T-helper 2 cell treated with Interferon-gamma antibody and Interleukin-4, amounts not matched to agents 5 μg/mL and 100 μg/mL, for 36 hours (primary cell): ENCODE measurements around the gene INPP5K.
"Not testable (repeated sequence)": the region's sequence is repeated elsewhere in the genome, so short reads cannot be mapped to it uniquely, and the experiment has no call there.

Experiments used
- DNase-seq: peaks from one replicate; pipeline ENCODE4 v3.0.0; 2021; ENCODE audit warnings: low spot score
- H3K27ac Mint-ChIP-seq: one replicate; pipeline ENCODE4 v1.8.0; 2021; ENCODE audit warnings: mild to moderate bottlenecking, mixed read lengths
- H3K27me3 Mint-ChIP-seq: one replicate; pipeline ENCODE4 v1.8.0; 2021; ENCODE audit warnings: low read depth, mixed read lengths
- H3K36me3 Mint-ChIP-seq: one replicate; pipeline ENCODE4 v1.8.0; 2021; ENCODE audit warnings: low read depth, mixed read lengths
- H3K4me1 Mint-ChIP-seq: one replicate; pipeline ENCODE4 v1.8.0; 2021; ENCODE audit warnings: low read depth, mixed read lengths
- H3K4me3 Mint-ChIP-seq: one replicate; pipeline ENCODE4 v1.8.0; 2022; ENCODE audit warnings: mild to moderate bottlenecking, moderate library complexity, mixed read lengths
- H3K9me3 Mint-ChIP-seq: one replicate; pipeline ENCODE4 v1.8.0; 2021; ENCODE audit warnings: mixed read lengths

The INPP5K gene

GRCh38 chr17:1464186-1464585 lies 52.2 kb downstream of the INPP5K start:
- Mint-ChIP-seq H3K4me3 (no peak overlapping the region), H3K27me3 (peaks cover 32% of the 10 kb centered on the region), H3K9me3 (no peaks in the 10 kb centered on the region), H3K4me1 (peaks cover 15% of the 10 kb centered on the region), H3K27ac (no peak overlapping the region), H3K36me3 (peaks cover 20% of the 10 kb centered on the region)
- DNase-seq, result no peak

- H3K36me3 Mint-ChIP-seq, result peaks cover 6% of the 10 kb centered on the region
- peaks cover 17% of the 10 kb centered on the region for H3K4me1 Mint-ChIP-seq
- peaks cover 36% of the 10 kb centered on the region for H3K27me3 Mint-ChIP-seq
- H3K4me3 Mint-ChIP-seq, result peak overlapping the region; percentile 56
- no peaks in the 10 kb centered on the region for H3K9me3 Mint-ChIP-seq
- no peak overlapping the region for H3K27ac Mint-ChIP-seq
- DNase-seq, result no peak
Measured at GRCh38 chr17:1462164-1463112, 54.0 kb downstream of the INPP5K start.

GRCh38 chr17:1461198-1461944 lies 55.0 kb downstream of the INPP5K start:
- peaks cover 38% of the 10 kb centered on the region for H3K27me3 Mint-ChIP-seq

GRCh38 chr17:1460233-1460632 lies 56.2 kb downstream of the INPP5K start:
- peaks cover 38% of the 10 kb centered on the region for H3K27me3 Mint-ChIP-seq
- no peaks in the 10 kb centered on the region for H3K9me3 Mint-ChIP-seq
- H3K4me1 Mint-ChIP-seq, result peaks cover 20% of the 10 kb centered on the region
- H3K27ac Mint-ChIP-seq, result no peak overlapping the region
- DNase-seq, result no peak
- H3K36me3 Mint-ChIP-seq, result peaks cover 2% of the 10 kb centered on the region
- no peak overlapping the region for H3K4me3 Mint-ChIP-seq

More at GRCh38 chr17:1461198-1461944, 55.0 kb downstream of the INPP5K start:
- Mint-ChIP-seq H3K9me3 (no peaks in the 10 kb centered on the region), H3K4me1 (peaks cover 20% of the 10 kb centered on the region), H3K27ac (no peak overlapping the region), H3K4me3 (no peak overlapping the region), H3K36me3 (peaks cover 5% of the 10 kb centered on the region)
- DNase-seq, result no peak

GRCh38 chr17:1455797-1456599 lies 60.4 kb downstream of the INPP5K start, which contains the start of gene CRK:
TSS of gene CRK (minus strand) at chr17:1456232. CDS start at chr17:1456117, 115 bp downstream.
- H3K4me1 Mint-ChIP-seq, result peaks cover 25% of the 10 kb centered on the region
- H3K9me3 Mint-ChIP-seq, result no peaks in the 10 kb centered on the region
- H3K36me3 Mint-ChIP-seq, result peaks cover 14% of the 10 kb centered on the region
- H3K27me3 Mint-ChIP-seq, result peaks cover 15% of the 10 kb centered on the region
- peak; percentile 98 for DNase-seq
- H3K27ac Mint-ChIP-seq, result peak within 1 kb of the TSS; percentile 87
- H3K4me3 Mint-ChIP-seq, result peak within 1 kb of the TSS; percentile 92

- DNase-seq, result peak; percentile 44
- H3K27ac Mint-ChIP-seq, result peak overlapping the region; percentile 87
- H3K4me3 Mint-ChIP-seq, result peak overlapping the region; percentile 92
- H3K27me3 Mint-ChIP-seq, result peaks cover 11% of the 10 kb centered on the region
- H3K4me1 Mint-ChIP-seq, result peaks cover 25% of the 10 kb centered on the region
- peaks cover 14% of the 10 kb centered on the region for H3K36me3 Mint-ChIP-seq
- no peaks in the 10 kb centered on the region for H3K9me3 Mint-ChIP-seq
Measured at GRCh38 chr17:1455291-1455796, 61.1 kb downstream of the INPP5K start.

GRCh38 chr17:1454541-1454940 lies 61.9 kb downstream of the INPP5K start:
- DNase-seq, result no peak
- H3K36me3 Mint-ChIP-seq, result peaks cover 15% of the 10 kb centered on the region
- H3K4me3 Mint-ChIP-seq, result peak overlapping the region; percentile 92
- peak overlapping the region; percentile 87 for H3K27ac Mint-ChIP-seq
- peaks cover 6% of the 10 kb centered on the region for H3K27me3 Mint-ChIP-seq
- peaks cover 25% of the 10 kb centered on the region for H3K4me1 Mint-ChIP-seq
- H3K9me3 Mint-ChIP-seq, result no peaks in the 10 kb centered on the region

GRCh38 chr17:1453694-1454093 lies 62.7 kb downstream of the INPP5K start:
- Mint-ChIP-seq H3K36me3 (peaks cover 22% of the 10 kb centered on the region), H3K4me1 (peaks cover 31% of the 10 kb centered on the region), H3K4me3 (peak overlapping the region; percentile 60)
- DNase-seq, H3K9me3 Mint-ChIP-seq, H3K27ac Mint-ChIP-seq, H3K27me3 Mint-ChIP-seq: not testable (repeated sequence)

- H3K27ac Mint-ChIP-seq, result no peak overlapping the region
Measured at GRCh38 chr17:1452836-1453235, 63.6 kb downstream of the INPP5K start.

GRCh38 chr17:1450261-1450660 lies 66.2 kb downstream of the INPP5K start:
- not testable (repeated sequence) for H3K27ac Mint-ChIP-seq, H3K27me3 Mint-ChIP-seq, DNase-seq, H3K9me3 Mint-ChIP-seq, H3K4me3 Mint-ChIP-seq
- peaks cover 28% of the 10 kb centered on the region for H3K36me3 Mint-ChIP-seq
- H3K4me1 Mint-ChIP-seq, result peaks cover 33% of the 10 kb centered on the region

More at GRCh38 chr17:1452836-1453235, 63.6 kb downstream of the INPP5K start:
- Mint-ChIP-seq H3K9me3 (no peaks in the 10 kb centered on the region), H3K27me3 (peaks cover 6% of the 10 kb centered on the region), H3K36me3 (peaks cover 24% of the 10 kb centered on the region), H3K4me3 (no peak overlapping the region), H3K4me1 (peaks cover 32% of the 10 kb centered on the region)
- DNase-seq, result no peak

- DNase-seq, result no peak
- Mint-ChIP-seq H3K4me1 (peaks cover 26% of the 10 kb centered on the region), H3K27ac (no peak overlapping the region), H3K9me3 (no peaks in the 10 kb centered on the region), H3K36me3 (peaks cover 24% of the 10 kb centered on the region), H3K4me3 (no peak overlapping the region), H3K27me3 (no peaks in the 10 kb centered on the region)
Measured at GRCh38 chr17:1449412-1449967, 66.9 kb downstream of the INPP5K start.

GRCh38 chr17:1447052-1447451 lies 69.4 kb downstream of the INPP5K start:
- no peaks in the 10 kb centered on the region for H3K27me3 Mint-ChIP-seq
- H3K36me3 Mint-ChIP-seq, result peaks cover 17% of the 10 kb centered on the region
- H3K27ac Mint-ChIP-seq, result peak overlapping the region; percentile 31
- H3K9me3 Mint-ChIP-seq, result no peaks in the 10 kb centered on the region
- peaks cover 15% of the 10 kb centered on the region for H3K4me1 Mint-ChIP-seq
- no peak overlapping the region for H3K4me3 Mint-ChIP-seq
- DNase-seq, result no peak

- Mint-ChIP-seq H3K4me3 (no peak overlapping the region), H3K27ac (no peak overlapping the region), H3K27me3 (no peaks in the 10 kb centered on the region), H3K4me1 (peaks cover 12% of the 10 kb centered on the region), H3K9me3 (no peaks in the 10 kb centered on the region), H3K36me3 (peaks cover 16% of the 10 kb centered on the region)
- DNase-seq, result no peak
Measured at GRCh38 chr17:1446201-1446600, 70.2 kb downstream of the INPP5K start.
